ENCODE measurements around the gene CDKL5. TPM values are rescaled to one million over a fixed set of nuclear protein-coding genes. Genes with fewer than 3 reads are reported as not detected.

Gene CDKL5
- total RNA-seq, 2 donors from 2014 or later = 9.2 to 9.8 TPM

DNA sequence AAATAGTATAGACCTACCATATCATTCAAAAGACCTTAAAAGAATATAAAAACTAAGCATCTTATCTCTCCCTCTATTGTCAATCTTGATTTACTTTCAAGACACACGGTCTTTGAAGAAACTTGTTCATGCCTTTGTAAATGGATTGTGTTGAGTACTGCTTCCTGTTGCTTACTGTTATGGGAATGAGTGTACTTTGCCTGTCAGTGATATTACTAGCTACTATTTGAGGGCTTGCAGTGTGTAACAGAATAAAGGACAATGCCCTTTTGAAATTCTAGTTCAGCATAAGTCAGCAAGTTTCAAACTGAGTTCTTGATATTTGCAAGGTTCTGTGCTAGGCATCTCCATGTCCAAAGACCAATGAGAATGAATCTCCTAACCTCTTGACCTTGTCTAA, 36.0 kb downstream of the CDKL5 start:
- no peak overlapping the region for H3K27ac ChIP-seq

GRCh38 chrX:18464499-18464898, 39.1 kb downstream of the CDKL5 start:
- H3K9me3 ChIP-seq = no peaks in the 10 kb centered on the region
- no peak overlapping the region for H3K27ac ChIP-seq
- no peak overlapping the region for H3K4me3 ChIP-seq
- H3K36me3 ChIP-seq = no peaks in the 10 kb centered on the region
- H3K27me3 ChIP-seq = no peaks in the 10 kb centered on the region
- no peaks in the 10 kb centered on the region for H3K4me1 ChIP-seq
- no peak for DNase-seq (ENCODE audit: low spot score)
- no peak for TF ChIP-seq CTCF (IDR thresholded peaks at IDR 0.05)

More for the DNA sequence above, 36.0 kb downstream of the CDKL5 start:
- Histone ChIP-seq H3K9me3 (no peaks in the 10 kb centered on the region), H3K36me3 (no peaks in the 10 kb centered on the region), H3K4me3 (no peak overlapping the region), H3K4me1 (no peaks in the 10 kb centered on the region), H3K27me3 (no peaks in the 10 kb centered on the region)
- no peak for TF ChIP-seq CTCF (IDR thresholded peaks at IDR 0.05)
- no peak for DNase-seq (ENCODE audit: low spot score)

DNA sequence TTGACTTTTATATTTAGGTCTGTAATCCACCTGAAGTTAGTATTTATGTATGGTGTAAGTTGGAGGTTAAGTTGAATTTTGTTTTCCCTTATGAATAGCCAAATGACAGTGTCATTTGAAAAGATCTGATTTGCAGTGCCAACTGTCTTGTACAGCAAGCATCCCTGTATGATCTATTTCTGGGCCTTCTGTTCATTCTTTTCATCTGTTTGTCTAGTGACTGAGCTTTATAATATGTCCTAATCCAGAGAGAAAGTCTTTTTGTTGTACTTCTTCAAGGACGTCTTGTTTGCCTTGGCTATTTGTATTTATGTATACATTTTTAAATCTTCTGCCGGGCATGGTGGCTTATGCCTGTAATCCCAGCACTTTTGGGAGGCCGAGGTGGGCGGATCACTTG, 39.6 kb downstream of the CDKL5 start:
- Histone ChIP-seq H3K9me3 (no peaks in the 10 kb centered on the region), H3K4me1 (no peaks in the 10 kb centered on the region), H3K4me3 (no peak overlapping the region), H3K27me3 (no peaks in the 10 kb centered on the region), H3K27ac (no peak overlapping the region), H3K36me3 (no peaks in the 10 kb centered on the region)
- TF ChIP-seq CTCF (IDR thresholded peaks at IDR 0.05) = no peak
- DNase-seq (ENCODE audit: low spot score) = no peak

GRCh38 chrX:18468599-18468998, 43.2 kb downstream of the CDKL5 start:
- no peak for TF ChIP-seq CTCF (IDR thresholded peaks at IDR 0.05)
- H3K9me3 ChIP-seq = no peaks in the 10 kb centered on the region

GRCh38 chrX:18471296-18471695, 45.9 kb downstream of the CDKL5 start:
- no peak for TF ChIP-seq CTCF (IDR thresholded peaks at IDR 0.05)
- H3K4me1 ChIP-seq = no peaks in the 10 kb centered on the region
- no peak for DNase-seq (ENCODE audit: low spot score)
- no peaks in the 10 kb centered on the region for H3K36me3 ChIP-seq
- H3K27me3 ChIP-seq = no peaks in the 10 kb centered on the region
- H3K27ac ChIP-seq = no peak overlapping the region
- no peaks in the 10 kb centered on the region for H3K9me3 ChIP-seq
- H3K4me3 ChIP-seq = no peak overlapping the region

More at GRCh38 chrX:18468599-18468998, 43.2 kb downstream of the CDKL5 start:
- Histone ChIP-seq H3K36me3 (no peaks in the 10 kb centered on the region), H3K27me3 (no peaks in the 10 kb centered on the region), H3K4me1 (no peaks in the 10 kb centered on the region), H3K27ac (no peak overlapping the region), H3K4me3 (no peak overlapping the region)
- no peak for DNase-seq (ENCODE audit: low spot score)

- Histone ChIP-seq H3K27ac (no peak overlapping the region), H3K27me3 (no peaks in the 10 kb centered on the region), H3K4me3 (no peak overlapping the region), H3K4me1 (no peaks in the 10 kb centered on the region), H3K9me3 (no peaks in the 10 kb centered on the region), H3K36me3 (no peaks in the 10 kb centered on the region)
- DNase-seq (ENCODE audit: low spot score) = no peak
- TF ChIP-seq CTCF (IDR thresholded peaks at IDR 0.05) = no peak
These were observed 65.6 kb downstream of the CDKL5 start for GRCh38 chrX:18490806-18491555.
